HepG2 (cell line): ENCODE measurements around the gene C1QTNF5. TPM values are rescaled to one million over a fixed set of nuclear protein-coding genes. Genes with fewer than 3 reads are reported as not detected.

ENCODE experiments used
- ADNP ChIP-seq: sonication (generic); formaldehyde crosslinking; IDR thresholded peaks from 2 replicates; pipeline ENCODE4 v1.4.0; 2020; ENCODE audit warnings: missing genetic modification reagents
- ARID4A ChIP-seq: sonication (generic); formaldehyde crosslinking; IDR thresholded peaks from 2 replicates; pipeline ENCODE4 v1.5.0; 2020; ENCODE audit warnings: mild to moderate bottlenecking, missing genetic modification reagents, borderline replicate concordance
- CHCHD3 ChIP-seq: sonication (generic); formaldehyde crosslinking; IDR thresholded peaks from 2 replicates; pipeline ENCODE4 v1.8.0; 2022; ENCODE audit warnings: mild to moderate bottlenecking, missing genetic modification reagents, moderate library complexity
- GABPA ChIP-seq, 2 experiments: IDR thresholded peaks; 2 replicates each; pipeline ENCODE4 v1.6.1; 2011 to 2016; ENCODE audit warnings: low read depth in 2 of 2, low read length in 1 of 2, missing biosample characterization in 1 of 2, missing genetic modification characterization in 1 of 2
- RBM22 ChIP-seq: fragments of 200-400 bp; formaldehyde crosslinking; optimal IDR thresholded peaks from 2 replicates; pipeline ENCODE3; 2017; ENCODE audit warnings: mild to moderate bottlenecking, low read length, moderate library complexity
- SIX1 ChIP-seq: sonication (generic); formaldehyde crosslinking; IDR thresholded peaks from 2 replicates; pipeline ENCODE4 v1.4.0; 2020; ENCODE audit warnings: missing genetic modification reagents, borderline replicate concordance
- SRF ChIP-seq: IDR thresholded peaks from 2 replicates; pipeline ENCODE4 v1.6.1; 2011; ENCODE audit warnings: mild to moderate bottlenecking, low read depth, low read length, moderate library complexity
- TFDP2 ChIP-seq: sonication (generic); formaldehyde crosslinking; IDR thresholded peaks from 2 replicates; pipeline ENCODE4 v1.4.0; 2020; ENCODE audit warnings: missing genetic modification reagents
- UBTF ChIP-seq: sonication (generic); formaldehyde crosslinking; IDR thresholded peaks from 2 replicates; pipeline ENCODE4 v1.4.0; 2020; ENCODE audit warnings: mild to moderate bottlenecking, missing genetic modification reagents
- ZNF18 ChIP-seq: sonication (generic); formaldehyde crosslinking; IDR thresholded peaks from 2 replicates; pipeline ENCODE4 v1.8.0; 2022; ENCODE audit warnings: mild to moderate bottlenecking, missing genetic modification reagents; ENCODE audit not compliant: insufficient replicate concordance
- ZNF234 ChIP-seq: sonication (generic); formaldehyde crosslinking; conservative IDR thresholded peaks from 2 replicates; pipeline ENCODE4 v1.5.1; 2020; ENCODE audit warnings: mild to moderate bottlenecking, missing genetic modification reagents
- ZNF383 ChIP-seq: sonication (generic); formaldehyde crosslinking; IDR thresholded peaks from 2 replicates; pipeline ENCODE4 v1.4.0; 2020; ENCODE audit warnings: missing genetic modification reagents, mild to moderate bottlenecking, borderline replicate concordance
- ZNF503 ChIP-seq: sonication (generic); formaldehyde crosslinking; IDR thresholded peaks from 2 replicates; pipeline ENCODE4 v1.4.0; 2020; ENCODE audit warnings: missing genetic modification reagents
- ZNF546 ChIP-seq: sonication (generic); formaldehyde crosslinking; conservative IDR thresholded peaks from 2 replicates; pipeline ENCODE4 v1.8.1; 2023; ENCODE audit warnings: mild to moderate bottlenecking, missing genetic modification reagents
- ZNF878 ChIP-seq: sonication (generic); formaldehyde crosslinking; IDR thresholded peaks from 2 replicates; pipeline ENCODE4 v1.8.1; 2023; ENCODE audit warnings: mild to moderate bottlenecking, missing genetic modification reagents, moderate library complexity
- polyA plus RNA-seq, 8 experiments: library from polyadenylated mRNA; depleted of rRNA in 3 of 8; stranded (reverse) in 7 of 8; unstranded in 1 of 8; fragments of >200 nt; fragmentation: Illumina TruSeq in 4 of 8; extraction: Trizol in 4 of 8; gene quantifications; 2 replicates each; pipeline versions ENCODE4 v1.2.1 to v1.2.3, GENCODE V29; 2011 to 2016; ENCODE audit warnings: low read depth in 4 of 8, missing spikeins in 1 of 8, mixed read lengths in 1 of 8; ENCODE audit not compliant: insufficient read depth in 1 of 8
- total RNA-seq, 5 experiments: library from RNA; depleted of rRNA; stranded (reverse); fragments of >200 nt; fragmentation: Illumina TruSeq; extraction: Trizol; gene quantifications; 2 replicates each; pipeline ENCODE4 v1.2.3, GENCODE V29; 2016; ENCODE audit warnings: low read depth in 1 of 5

Gene C1QTNF5
- total and polyA plus RNA-seq, 2 of the 13 experiments (the other 11 are each of a cell fraction or from before 2014, with no cell fraction given): 0.86 to 1.2 TPM

GRCh38 chr11:119368121-119369034 is 27.7 kb upstream of the C1QTNF5 start (continued):
- TF ChIP-seq TFDP2 (peak; percentile 27; the same call in 1 of the 2 replicates), ZNF18 (CRISPR knock-in tag) (peak; percentile 41), ADNP (CRISPR knock-in tag) (no peak), ARID4A (CRISPR knock-in tag) (peak; percentile 86), ZNF383 (CRISPR knock-in tag) (no peak), CHCHD3 (CRISPR knock-in tag) (no peak), ZNF546 (CRISPR knock-in tag) (0 out of 2 replicates have a peak, but pooled peaks have one; percentile 41), ZNF878 (CRISPR knock-in tag) (peak; percentile 80; the same call in 1 of the 2 replicates), SIX1 (CRISPR knock-in tag) (no peak), UBTF (CRISPR knock-in tag) (peak; percentile 28; the same call in 1 of the 2 replicates), ZNF234 (CRISPR knock-in tag) (no peak), SRF (no peak), ZNF503 (CRISPR knock-in tag) (peak; percentile 68; the same call in 1 of the 2 replicates), RBM22 (no peak), GABPA (IDR thresholded peaks at IDR 0.05; ENCODE audit: low read depth, low read length) (no peak), GABPA (CRISPR knock-in tag; IDR thresholded peaks at IDR 0.05; ENCODE audit: low read depth) (peak; percentile 57)
